NCI-H524 (cell line): ENCODE data around the gene RPL13.
"Not testable (repeated sequence)": the region's sequence is repeated elsewhere in the genome, so short reads cannot be mapped to it uniquely, and the experiment has no call there.

ENCODE experiments used
- DNase-seq, 2 experiments: peaks; one replicate each; lab custom pipeline; 2025; lab: John Stamatoyannopoulos, UW

Gene RPL13

DNA sequence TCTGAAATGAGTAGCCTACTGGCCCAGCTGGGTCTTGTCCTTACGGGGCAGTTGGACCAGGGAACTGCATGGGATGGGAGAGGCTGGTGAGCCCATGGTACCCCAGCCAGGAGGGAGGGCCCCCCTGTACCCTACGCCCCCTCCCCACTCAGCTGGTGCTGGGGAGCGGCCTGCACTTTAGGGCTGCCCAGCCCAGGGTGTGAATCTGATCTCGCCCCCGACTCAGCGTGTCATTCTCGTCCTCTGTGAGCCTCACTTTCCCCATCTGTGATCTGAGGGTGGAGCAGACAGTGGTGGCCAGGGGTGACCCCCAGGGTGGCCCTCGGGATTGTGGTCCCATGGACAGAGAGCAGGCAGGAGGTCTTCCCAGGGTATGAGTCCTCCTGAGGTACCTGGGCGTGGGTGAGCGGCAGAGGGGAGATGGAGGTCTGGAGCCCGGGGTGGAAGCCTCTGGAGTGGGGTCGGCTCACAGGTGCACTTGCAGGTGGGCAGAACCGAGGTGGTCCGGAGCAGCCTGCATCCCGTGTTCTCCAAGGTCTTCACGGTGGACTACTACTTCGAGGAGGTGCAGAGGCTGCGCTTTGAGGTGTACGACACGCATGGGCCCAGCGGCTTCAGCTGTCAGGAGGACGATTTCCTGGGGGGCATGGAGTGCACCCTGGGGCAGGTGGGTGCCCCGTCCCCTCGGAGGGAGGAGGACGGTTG, 16.7 kb downstream of the RPL13 start:
- no peak for DNase-seq

DNA sequence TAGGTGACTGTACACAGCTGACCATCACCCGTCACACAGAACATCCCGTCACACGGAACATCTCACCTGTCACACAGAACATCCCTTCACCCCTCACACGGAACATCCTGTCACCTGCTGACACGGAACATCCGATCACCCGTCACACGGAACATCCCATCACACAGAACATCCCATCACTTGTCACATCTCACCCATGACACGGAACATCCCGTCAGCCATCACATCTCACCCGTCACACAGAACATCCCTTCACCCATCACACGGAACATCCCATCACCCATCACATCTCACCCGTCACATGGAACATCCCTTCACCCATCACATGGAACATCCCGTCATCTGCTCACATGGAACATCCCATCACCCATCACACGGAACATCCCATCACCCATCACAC, 18.9 kb downstream of the RPL13 start:
- no peak for DNase-seq

DNA sequence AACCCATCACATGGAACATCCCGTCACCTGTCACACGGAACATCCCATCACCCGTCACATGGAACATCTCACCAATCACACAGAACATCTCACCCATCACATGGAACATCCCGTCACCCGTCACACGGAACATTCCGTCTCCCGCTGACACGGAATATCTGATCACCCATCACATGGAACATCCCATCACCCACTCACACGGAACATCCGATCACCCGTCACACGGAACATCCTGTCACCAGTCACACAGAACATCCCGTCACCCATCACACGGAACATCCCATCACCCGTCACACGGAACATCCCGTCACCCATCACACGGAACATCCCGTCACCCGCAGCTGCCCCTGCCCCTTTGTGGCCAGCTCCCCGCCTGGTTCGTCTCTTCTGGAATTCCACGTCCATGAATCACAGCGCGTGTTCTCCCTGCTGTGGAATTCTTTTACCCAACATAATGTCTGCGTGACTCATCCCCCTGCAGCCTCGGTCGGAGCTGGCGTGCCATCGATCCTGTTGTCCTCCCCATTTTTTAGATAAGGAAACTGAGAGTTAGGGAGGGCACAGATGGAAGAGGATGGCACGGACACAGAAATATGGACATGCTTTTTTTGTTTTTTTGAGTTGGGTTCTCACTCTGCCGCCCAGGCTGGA, 20.7 kb downstream of the RPL13 start:
- no peak for DNase-seq

DNA sequence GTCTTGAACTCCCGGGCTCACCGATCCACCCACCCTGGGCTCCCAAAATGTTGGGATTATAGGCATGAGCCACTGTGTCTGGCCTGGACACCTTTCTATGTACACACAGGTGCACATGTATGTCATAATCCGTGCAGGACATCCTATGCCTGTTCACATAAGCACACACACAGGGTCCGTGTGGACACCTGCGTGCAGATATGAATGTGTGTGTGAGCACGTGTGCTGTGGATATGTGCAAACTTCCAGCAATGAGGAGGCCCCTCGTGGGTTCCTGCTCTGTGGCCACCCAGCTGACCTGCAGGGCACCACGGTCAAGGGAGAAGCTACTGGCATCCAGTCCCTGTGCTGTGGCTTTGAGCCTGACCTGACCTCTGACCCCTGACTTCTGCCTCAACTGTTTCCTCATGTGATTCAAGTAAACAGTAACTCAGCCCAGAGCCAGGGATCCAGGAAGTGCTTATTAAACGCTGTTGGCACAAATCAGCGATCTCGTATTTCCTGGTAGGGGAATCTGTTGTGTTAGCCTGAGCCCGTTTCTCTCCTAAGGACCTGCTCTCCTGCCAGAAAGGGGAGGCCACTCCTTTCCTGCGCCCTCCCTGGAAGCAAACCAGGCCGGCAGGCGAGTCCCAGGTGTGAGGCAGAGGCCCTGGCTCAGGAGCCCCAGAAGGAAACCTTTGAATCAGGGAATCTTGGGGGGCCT, 21.5 kb downstream of the RPL13 start:
- no peak for DNase-seq

DNA sequence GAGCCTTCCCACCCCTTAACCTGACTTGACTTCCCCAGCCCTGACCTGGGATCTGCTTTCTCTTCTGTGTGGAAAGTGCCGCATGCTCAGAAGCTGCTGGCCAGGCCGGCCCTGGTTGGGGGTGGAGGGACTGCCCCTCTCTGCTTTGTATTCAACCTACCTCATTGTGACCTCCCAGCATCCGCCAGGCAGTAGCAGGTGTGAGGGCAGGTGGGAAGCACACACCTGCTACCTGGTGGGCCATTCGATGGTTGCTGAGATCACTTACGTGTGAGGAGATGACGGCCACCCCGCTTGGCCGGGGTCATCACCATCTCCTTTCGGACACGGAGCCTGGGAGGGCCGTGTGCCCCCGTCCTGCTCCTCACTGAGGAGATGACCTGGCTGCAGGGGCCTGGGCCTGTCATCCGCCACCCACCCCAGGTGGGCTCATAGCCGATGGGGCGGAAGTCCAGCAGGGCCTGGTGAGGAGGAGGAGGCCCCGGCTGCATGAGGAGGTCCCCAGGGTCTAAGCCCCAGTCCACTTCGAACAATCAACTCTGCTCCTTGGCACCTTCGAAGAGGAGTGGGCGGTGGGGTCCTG, 22.2 kb downstream of the RPL13 start:
- no peak for DNase-seq

DNA sequence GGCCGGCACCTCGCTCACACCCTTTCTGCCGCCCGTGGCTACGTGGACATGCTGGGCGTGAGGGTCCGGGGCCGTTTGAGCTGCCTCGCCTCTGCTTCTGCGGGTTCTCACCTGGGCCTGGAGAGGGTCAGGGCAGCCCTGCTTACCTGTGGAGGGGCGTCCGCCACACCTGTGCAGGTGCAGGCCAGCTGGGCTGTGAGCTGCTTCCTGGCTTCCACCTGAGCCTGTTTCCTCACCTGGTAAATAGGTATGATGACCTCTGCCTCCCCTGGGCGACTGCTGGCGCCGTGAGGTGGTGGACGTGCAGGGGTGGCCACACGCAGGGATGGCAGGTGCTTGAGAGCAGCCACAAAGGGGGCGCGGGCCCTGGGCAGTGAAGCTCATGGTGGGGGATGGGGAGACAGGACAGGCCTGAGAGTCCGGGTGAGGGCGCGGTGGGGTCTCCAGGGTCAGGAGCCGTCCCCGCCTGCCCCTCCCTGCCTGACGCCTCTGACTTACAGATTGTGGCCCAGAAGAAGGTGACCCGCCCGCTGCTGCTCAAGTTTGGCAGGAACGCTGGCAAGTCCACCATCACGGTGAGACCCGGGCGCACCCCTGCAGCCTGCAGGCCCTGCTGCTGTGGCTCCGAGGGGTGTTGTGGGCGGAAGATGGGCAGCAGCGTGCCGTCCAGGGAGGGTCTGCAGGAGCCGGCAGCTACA, 22.9 kb downstream of the RPL13 start:
- DNase-seq = no peak

DNA sequence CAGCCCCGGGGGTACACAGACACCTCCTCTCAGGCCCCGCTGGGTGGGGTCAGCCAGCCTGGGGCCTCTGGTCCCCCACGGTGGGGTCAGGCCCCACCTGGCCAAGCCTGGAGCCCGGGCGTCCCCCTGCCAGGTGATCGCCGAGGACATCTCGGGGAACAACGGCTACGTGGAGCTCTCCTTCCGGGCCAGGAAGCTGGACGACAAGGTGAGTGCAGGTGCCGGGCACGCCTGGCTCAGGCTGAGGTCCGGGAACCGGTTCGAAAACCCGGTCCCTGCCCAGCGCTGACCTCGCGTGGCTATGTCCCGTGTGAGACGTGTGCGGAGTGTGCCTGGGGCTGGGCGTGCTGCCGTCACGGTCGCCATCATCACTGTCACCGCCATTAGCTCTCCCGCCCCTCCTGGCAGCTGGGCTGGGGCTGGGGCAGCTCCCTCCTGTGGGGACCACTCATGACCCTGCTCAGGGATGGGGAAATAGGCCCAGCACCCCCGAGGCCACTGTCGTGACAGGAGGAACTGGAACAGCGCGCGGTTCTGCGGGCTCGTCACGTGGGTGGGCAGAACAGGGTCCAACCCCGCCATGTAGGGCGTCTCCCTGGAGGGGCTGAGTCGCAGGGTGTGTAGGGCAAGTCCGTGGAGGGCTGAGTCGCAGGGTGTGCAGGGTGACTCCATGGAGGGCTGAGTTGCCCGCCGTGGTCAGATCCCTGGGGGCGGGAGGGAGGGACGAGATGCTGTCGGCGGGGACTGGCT, 23.6 kb downstream of the RPL13 start:
- no peak for DNase-seq

DNA sequence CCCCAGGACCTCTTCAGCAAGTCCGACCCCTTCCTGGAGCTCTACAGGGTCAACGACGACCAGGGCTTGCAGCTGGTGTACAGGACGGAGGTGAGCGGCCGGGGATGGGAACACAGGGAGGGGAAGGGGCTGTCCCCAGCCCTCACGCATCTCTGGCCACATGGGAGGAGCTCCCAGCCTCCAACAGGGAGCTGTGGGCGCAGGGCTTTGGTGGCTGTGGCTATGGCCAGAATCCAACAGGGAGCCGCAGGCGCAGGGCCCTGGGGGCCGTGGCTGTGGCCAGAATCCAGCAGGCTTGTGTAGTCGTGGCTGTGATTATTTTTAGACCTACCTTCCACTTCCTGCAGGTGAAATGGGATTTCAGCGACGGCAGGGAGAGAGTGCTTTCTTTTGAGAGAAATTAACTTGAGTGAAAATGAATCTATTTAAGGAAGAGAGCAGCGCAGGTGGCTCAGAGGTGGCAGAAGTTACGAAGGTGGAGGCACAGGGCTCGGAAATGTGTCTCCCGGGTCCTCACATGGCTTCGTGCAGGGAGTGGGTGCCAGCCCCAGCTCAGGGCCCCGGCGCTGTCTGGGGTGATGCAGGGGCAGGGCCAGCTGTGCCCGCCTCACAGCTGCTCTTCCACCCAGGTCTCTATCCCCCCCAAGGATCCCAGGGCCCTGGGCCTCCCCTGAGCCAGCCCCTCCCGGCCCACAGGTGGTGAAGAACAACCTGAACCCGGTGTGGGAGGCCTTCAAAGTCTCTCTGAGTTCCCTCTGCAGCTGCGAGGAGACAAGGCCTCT, 24.5 kb downstream of the RPL13 start:
- DNase-seq = no peak

DNA sequence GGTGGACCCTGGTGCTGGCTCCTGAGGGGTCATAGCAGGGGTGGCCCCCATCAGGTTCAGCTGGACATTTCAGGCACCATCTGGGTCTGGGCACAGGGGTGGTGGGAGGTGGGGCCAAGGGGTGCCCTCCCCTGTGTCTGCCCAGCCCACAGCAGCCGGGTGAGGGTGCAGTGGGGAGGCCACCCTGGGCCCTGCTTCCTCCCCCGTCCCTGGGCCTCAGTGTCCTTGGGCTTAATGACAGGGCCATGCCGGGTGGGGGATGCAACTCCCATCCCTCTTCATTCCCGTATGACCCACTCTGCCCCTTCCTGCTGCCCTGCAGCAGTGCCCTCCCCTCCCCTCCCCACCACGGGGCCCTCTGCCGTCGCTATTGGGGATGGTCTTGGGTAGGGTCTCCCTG, 25.7 kb downstream of the RPL13 start:
- DNase-seq = no peak

DNA sequence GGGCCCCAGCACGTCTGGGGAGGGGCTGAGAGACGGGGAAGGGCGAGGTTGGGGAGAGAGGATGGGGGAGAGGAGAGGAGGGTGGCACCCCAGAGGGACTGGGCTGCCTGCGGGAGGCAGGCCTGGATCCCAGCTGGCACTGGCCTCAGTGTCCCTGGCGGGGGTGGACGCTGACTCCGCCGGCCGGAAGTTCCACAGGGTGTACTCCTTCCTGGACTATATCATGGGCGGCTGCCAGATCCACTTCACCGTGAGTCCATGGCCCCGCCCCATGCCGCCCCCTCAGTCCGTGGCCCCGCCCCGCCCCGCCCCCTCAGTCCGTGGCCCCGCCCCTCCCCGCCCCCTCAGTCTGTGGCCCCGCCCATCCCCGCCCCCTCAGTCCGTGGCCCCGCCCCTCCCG, 26.4 kb downstream of the RPL13 start:
- no peak for DNase-seq

DNA sequence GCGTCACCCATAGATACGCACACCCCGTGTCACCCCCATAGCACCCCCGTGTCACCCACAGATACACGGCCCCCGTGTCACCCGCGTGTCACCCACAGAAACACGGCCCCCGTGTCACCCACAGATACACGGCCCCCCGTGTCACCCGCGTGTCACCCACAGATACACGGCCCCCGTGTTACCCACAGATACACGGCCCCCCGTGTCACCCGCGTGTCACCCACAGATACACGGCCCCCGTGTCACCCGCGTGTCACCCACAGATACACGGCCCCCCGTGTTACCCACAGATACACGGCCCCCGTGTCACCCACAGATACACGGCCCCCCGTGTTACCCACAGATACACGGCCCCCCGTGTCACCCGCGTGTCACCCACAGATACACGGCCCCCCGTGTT, 27.2 kb downstream of the RPL13 start:
- not testable (repeated sequence) for DNase-seq

DNA sequence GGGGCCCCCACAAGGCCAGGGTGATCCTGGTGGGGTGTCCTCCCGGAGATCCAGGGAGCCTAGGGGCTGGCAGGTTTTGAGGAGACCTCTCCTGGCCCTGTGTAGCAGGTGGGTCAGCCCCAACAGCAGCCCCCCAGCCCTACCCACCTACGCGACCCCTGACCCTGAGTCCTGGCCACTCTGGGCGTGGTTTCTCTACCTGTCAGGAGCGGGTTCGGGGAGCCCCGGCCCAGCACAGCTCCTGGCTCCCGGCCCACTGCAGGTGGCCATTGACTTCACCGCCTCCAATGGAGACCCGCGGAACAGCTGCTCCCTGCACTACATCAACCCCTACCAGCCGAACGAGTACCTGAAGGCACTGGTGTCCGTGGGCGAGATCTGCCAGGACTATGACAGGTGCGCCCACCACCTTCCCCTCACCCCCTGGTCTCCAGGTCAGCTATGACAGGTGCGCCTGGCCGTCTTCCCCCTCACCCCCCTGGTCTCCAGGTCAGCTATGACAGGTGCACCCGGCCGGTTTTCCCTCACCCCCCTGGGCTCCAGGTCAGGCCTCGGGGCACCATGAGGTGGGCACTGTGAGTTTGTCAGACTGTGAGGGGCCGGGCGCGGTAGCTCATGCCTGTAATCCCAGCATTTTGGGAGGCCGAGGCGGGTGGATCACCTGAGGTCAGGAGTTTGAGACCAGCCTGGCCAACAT, 28.1 kb downstream of the RPL13 start:
- no peak for DNase-seq

DNA sequence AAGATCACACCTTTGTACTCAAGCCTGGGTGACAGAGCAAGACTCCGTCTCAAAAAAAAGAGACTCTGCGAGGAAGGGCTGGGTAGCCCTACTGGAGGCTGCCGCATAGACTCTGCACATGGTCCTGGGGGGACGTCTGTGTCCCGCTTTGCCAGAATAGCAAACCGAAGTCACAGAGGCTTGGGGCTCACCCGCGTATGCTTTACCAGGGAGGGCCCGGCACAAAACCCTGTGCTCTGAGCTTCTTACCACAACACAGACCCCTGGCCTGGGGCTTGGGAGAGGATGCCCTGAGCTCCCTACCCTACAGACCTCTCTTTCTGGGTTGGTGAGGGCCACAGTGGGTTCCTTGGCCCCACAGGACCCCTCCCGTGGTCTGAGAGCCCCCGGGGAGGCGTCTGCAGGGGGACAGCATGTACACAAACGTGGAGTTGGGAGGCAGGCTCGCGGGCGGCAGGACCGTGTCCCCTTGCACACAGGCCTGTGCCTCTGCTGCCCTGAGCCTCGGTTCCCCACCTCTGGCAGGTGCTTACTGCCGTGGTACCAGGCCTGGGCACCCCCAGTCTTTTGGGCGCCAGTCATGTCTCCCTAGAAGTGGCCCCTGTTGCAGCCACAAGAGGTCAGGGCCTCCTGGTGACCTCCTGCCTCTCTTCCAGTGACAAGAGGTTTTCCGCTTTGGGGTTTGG, 28.9 kb downstream of the RPL13 start:
- DNase-seq = no peak

DNA sequence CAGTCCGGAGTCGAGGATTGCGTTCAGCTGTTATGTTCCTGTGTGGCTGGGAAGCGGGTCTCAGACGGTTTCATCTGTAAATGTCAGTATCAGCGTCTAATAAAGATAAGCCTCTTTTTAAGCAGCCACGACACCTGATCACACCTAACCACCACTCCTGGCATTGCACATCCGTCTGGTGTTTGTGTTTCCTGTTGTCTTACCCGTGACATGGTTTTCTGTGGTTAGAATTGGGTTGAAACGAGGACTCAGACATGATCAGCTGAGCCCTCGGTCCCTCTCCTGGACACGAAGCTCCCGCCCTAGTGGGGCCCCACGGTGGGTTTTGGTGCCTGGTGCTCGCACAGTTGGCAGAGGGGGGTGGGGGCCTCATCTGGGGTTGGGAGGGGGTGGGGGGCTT, 33.4 kb downstream of the RPL13 start:
- no peak for DNase-seq

DNA sequence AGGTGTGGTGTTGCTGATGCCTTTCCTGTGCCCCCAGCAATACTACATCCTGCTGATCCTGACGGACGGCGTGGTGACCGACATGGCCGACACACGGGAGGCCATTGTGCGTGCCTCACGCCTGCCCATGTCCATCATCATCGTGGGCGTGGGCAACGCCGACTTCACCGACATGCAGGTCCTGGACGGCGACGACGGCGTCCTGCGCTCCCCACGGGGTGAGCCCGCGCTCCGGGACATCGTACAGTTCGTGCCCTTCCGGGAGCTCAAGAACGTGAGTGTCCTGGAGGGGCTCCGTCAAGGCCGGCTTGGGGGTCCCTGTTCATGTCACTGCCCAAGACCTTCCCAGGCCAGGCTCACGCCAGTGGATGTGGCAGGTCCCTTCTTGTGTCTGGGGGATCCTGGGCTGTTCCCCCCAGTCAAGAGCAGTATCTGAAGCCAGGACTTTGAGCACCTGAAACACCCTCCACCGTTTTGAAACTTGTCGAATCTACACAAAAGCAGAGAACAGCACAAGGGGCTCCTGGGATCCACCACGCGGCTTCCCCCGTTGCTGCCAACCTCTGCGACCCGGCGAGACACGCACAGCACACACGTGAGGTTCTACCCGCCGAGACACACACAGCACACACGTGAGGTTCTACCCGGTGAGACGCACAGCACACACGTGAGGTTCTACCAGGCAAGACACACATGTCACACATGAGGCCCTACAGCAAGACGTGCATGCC, 35.0 kb downstream of the RPL13 start:
- no peak for DNase-seq

DNA sequence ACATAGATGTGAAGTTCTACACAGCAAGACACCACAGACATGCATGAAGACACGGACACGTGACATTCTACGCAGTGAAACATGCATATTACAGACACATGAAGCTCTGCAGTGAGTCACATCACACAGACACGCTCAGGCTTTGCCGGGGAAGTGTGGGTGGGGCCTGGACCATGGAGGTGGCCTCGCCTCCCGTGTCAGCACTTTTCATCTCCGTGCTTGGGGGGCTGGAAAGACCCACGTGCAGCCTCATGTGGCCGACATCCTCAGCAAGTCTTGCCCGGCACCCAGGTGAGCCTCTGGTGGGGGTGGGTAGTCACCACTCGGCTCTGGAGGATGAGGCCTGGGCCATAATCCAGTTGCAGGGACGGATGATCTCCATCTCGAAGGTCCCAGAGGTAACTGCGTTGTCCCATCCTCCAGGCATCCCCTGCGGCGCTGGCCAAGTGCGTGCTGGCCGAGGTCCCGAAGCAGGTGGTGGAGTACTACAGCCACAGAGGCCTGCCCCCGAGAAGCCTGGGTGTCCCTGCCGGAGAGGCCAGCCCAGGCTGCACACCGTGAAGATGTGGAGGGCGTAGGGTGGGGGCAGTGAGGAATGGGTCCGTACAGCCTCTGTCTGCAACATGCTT, 35.7 kb downstream of the RPL13 start:
- DNase-seq = no peak

DNA sequence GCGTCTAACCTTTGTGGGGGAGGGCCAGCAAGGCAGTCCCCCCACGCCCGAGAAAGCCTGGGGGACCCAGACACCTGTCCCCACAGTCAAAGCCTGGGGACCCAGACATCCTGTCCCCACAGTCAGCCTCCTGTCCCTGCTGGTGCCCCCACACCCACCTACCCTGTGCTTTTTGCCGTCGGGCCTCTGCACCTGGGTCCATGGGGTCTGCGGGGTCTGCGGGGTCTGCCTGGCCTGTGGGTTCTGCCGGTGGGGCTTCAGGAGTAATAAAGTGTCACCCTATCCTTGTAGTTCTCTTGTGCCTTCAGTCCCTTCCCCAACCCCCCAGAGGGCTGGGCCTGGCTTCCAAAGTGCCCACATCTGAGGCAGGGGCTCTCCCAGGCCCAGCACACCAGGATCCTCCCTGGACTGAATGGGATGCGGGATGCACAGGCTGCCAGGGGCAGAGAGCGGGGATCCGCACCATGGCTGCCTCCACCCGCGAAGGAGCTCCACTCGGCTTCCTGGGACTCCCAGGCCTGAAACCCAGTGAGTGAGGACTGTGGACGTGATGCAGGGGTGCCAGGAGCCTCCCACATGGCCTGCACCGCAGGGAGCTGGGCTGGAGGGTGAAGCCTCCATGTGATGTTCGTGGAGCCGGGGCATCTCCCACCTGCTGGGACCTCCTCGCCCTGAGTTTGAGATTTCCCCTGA, 36.6 kb downstream of the RPL13 start:
- no peak for DNase-seq

DNA sequence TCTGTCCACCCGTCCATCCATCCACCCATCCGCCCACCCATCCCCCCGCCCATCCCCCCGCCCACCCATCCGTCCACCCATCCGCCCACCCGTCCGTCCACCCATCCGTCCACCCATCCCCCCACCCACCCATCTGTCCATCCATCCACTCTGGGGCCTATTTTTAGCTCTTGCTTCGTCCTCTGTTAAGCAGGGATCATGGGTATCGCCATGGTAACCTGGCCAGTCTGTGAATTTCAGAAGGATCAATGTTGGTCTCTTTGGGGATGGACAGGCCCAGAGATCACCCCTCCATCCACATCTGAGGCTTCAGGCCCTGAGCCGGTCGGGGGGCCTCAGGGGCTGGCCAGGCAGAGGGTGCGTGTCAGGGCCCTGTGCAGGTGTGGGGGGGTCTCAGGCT, 37.7 kb downstream of the RPL13 start:
- peak; percentile 49 to 75 for DNase-seq
